ENCODE measurements around the gene ZPBP. TPM values are rescaled to one million over a fixed set of nuclear protein-coding genes. Genes with fewer than 3 reads are reported as not detected.

Gene ZPBP
- total RNA-seq: not detected in 2 replicates

GRCh38 chr7:50092579-50093491 is at the start of gene ZPBP:
ZPBP (minus strand) TSS chr7:50093246; CDS start chr7:50093194, 52 bp downstream.

Other genes with a start within 250 kb of the ZPBP start
- not detected in 2 replicates for gene IKZF1, start 211.5 kb upstream of the ZPBP start, total RNA-seq

Data from endothelial cell of coronary artery (primary cell).